Measurements from ENCODE around the gene MAP4K2.

- TF ChIP-seq POLR2A (IDR thresholded peaks at IDR 0.05; ENCODE audit: low read depth, low read length) (no peak), USF2 (IDR thresholded peaks at IDR 0.05; ENCODE audit: low read depth, low read length) (no peak), CTCF (conservative IDR thresholded peaks at IDR 0.05; ENCODE audit: low read depth, low read length) (peak; percentile 64), MXI1 (IDR thresholded peaks at IDR 0.05; ENCODE audit: borderline replicate concordance, low read depth, low read length) (no peak)
These were observed 15.3 kb downstream of the MAP4K2 start for GRCh38 chr11:64787526-64788320.

All from IMR-90 (cell line).